GM11168 (cell line): ENCODE results near the gene TGFBR3.

Experiments
- in situ Hi-C: fragments of 300-500 bp; cut with MboI; formaldehyde crosslinking; loops from one replicate; pipeline ENCODE4 v1.12.0; 2022; ENCODE audit warnings: low sequenced_read_pairs; ENCODE audit not compliant: unreplicated experiment

Gene TGFBR3

GRCh38 chr1:91745640-91746373 lies 140.1 kb downstream of the TGFBR3 start:
- in situ Hi-C loops = no loop called here

- in situ Hi-C loops = no loop called here
Measured at GRCh38 chr1:91744953-91745639, 140.9 kb downstream of the TGFBR3 start.

GRCh38 chr1:91742848-91743292 lies 143.1 kb downstream of the TGFBR3 start:
- in situ Hi-C loops = no loop called here

GRCh38 chr1:91741906-91742305 lies 144.0 kb downstream of the TGFBR3 start:
- in situ Hi-C loops = no loop called here

GRCh38 chr1:91741301-91741700 lies 144.7 kb downstream of the TGFBR3 start:
- in situ Hi-C loops = no loop called here

GRCh38 chr1:91737650-91738049 lies 148.3 kb downstream of the TGFBR3 start:
- in situ Hi-C loops = no loop called here

GRCh38 chr1:91736715-91737615 lies 149.0 kb downstream of the TGFBR3 start:
- in situ Hi-C loops = no loop called here

- in situ Hi-C loops = no loop called here
Measured at GRCh38 chr1:91736146-91736714, 149.7 kb downstream of the TGFBR3 start.

- in situ Hi-C loops = no loop called here
Measured at GRCh38 chr1:91735266-91735845, 150.6 kb downstream of the TGFBR3 start.

- in situ Hi-C loops = no loop called here
Measured at GRCh38 chr1:91734761-91735160, 151.2 kb downstream of the TGFBR3 start.

- in situ Hi-C loops = no loop called here
Measured at GRCh38 chr1:91733108-91733710, 152.7 kb downstream of the TGFBR3 start.

GRCh38 chr1:91732291-91733107 lies 153.5 kb downstream of the TGFBR3 start:
- in situ Hi-C loops = no loop called here

GRCh38 chr1:91731815-91732214 lies 154.1 kb downstream of the TGFBR3 start:
- in situ Hi-C loops = no loop called here

- in situ Hi-C loops = no loop called here
Measured at GRCh38 chr1:91730801-91731732, 154.9 kb downstream of the TGFBR3 start.

- in situ Hi-C loops = no loop called here
Measured at GRCh38 chr1:91729621-91730358, 156.2 kb downstream of the TGFBR3 start.

- in situ Hi-C loops = no loop called here
Measured at GRCh38 chr1:91727763-91728162, 158.2 kb downstream of the TGFBR3 start.
